Kidney (tissue), 14 donors: ENCODE measurements around the gene ITPK1. TPM values are rescaled to one million over a fixed set of nuclear protein-coding genes. Genes with fewer than 3 reads are reported as not detected.

Experiments
- DNase-seq, 5 donors: peaks; one replicate each; pipeline ENCODE4 v3.0.0-alpha.2; 2013 to 2020
- FAIRE-seq: peaks from 2 replicates; lab custom pipeline; 2012; peaks lifted over from hg19 to GRCh38; lab: Jason Lieb, UNC
- H3K27ac ChIP-seq, 2 donors: one replicate each; pipeline ENCODE4 v1.7.0; 2013; ENCODE audit warnings: low read depth in 2 of 2, low read length in 2 of 2, inconsistent platforms in 1 of 2
- H3K27me3 ChIP-seq: one replicate; pipeline ENCODE4 v1.7.1; 2013; ENCODE audit warnings: low read length, inconsistent platforms; ENCODE audit not compliant: control insufficient read depth, insufficient read depth
- H3K36me3 ChIP-seq, 3 donors: one replicate each; pipeline versions ENCODE4 v1.7.0 to v1.7.1; 2013; ENCODE audit warnings: low read length in 3 of 3, control low read depth in 1 of 3, inconsistent platforms in 1 of 3; ENCODE audit not compliant: insufficient read depth in 3 of 3, control insufficient read depth in 2 of 3
- H3K4me1 ChIP-seq, 3 donors: one replicate each; pipeline versions ENCODE4 v1.7.0 to v1.7.1; 2013; ENCODE audit warnings: low read length in 3 of 3, inconsistent platforms in 1 of 3, low read depth in 1 of 3; ENCODE audit not compliant: control insufficient read depth in 2 of 3, insufficient read depth in 2 of 3
- H3K4me3 ChIP-seq, 3 donors: one replicate each; pipeline versions ENCODE4 v1.7.0 to v1.8.1; 2013; ENCODE audit warnings: low read length in 3 of 3, control low read depth in 1 of 3, inconsistent platforms in 1 of 3
- H3K9ac ChIP-seq, 3 donors: one replicate each; pipeline versions ENCODE4 v1.7.0 to v1.7.1; 2013; ENCODE audit warnings: low read length in 3 of 3, control low read depth in 1 of 3, inconsistent platforms in 1 of 3
- H3K9me3 ChIP-seq, 3 donors: one replicate each; pipeline versions ENCODE4 v1.7.0 to v1.7.1; 2013; ENCODE audit warnings: low read length in 3 of 3, control low read depth in 1 of 3, inconsistent platforms in 1 of 3; ENCODE audit not compliant: control insufficient read depth in 2 of 3, insufficient read depth in 1 of 3
- intact Hi-C: fragments of 100-400 bp; cut with DNase I; formaldehyde crosslinking; loops from one replicate; pipeline ENCODE4 v1.11.1; 2022
- polyA plus RNA-seq: library from polyadenylated mRNA; stranded (reverse); fragments of 350-450 nt; fragmentation: Illumina TruSeq; extraction: RNeasy Lipid Tissue Mini Kit (QIAGEN cat#74804); gene quantifications from one replicate; pipeline ENCODE4 v1.2.3, GENCODE V29; 2014; ENCODE audit warnings: low read depth, low replicate concordance; ENCODE audit not compliant: insufficient read depth
- total RNA-seq: library from RNA; stranded (reverse); fragmentation: NEBNext Ultra II Directional; extraction: Animal tissue kit (Norgen Biotek cat#: 25700); gene quantifications from one replicate; pipeline ENCODE4 v1.2.1, GENCODE V29; 2021
- TF ChIP-seq, protein P1 (sequence below): IDR thresholded peaks from 3 replicates; pipeline ENCODE4 v1.5.1; 2012; ENCODE audit warnings: mild to moderate bottlenecking, moderate library complexity, borderline replicate concordance; ENCODE audit not compliant: insufficient read depth; ENCODE audit errors: extremely low read depth
- donor health status: control.
- donor health status: control.
- donor health status: control.
- donor health status: control.
- donor health status: control.
- donor health status: DM: yes; HTN: yes; CAD: no.
- donor health status: Normal renal cell carcinoma (clear cell type).

Gene ITPK1
- total and polyA plus RNA-seq, 2 donors from 2014 or later = 43.6 to 92.0 TPM

DNA sequence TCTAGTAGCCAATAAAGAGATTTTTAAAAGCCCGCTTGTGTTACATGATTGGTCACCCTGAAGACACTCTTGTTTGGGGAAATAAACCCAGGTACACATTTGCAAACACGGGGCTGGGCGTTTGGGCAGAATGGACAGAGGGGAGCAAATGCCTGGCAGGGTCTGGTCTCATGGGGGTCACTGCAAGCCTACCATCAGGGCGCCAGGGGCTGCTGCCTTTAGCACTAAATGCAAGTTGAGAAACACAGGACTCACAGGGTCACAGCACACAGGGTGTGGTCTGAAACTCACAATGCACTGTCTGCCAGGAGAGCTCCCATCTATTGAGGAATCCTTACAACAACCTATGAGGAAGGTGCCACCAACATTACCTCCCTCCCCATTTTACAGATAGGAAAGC, 130.2 kb downstream of the ITPK1 start:
- no peak overlapping the region for H3K4me3 ChIP-seq
- no peak overlapping the region for H3K27ac ChIP-seq
- no peaks in the 10 kb centered on the region for H3K27me3 ChIP-seq
- FAIRE-seq = no peak
- no peaks in the 10 kb centered on the region for H3K9me3 ChIP-seq
- TF ChIP-seq, protein P1, sequence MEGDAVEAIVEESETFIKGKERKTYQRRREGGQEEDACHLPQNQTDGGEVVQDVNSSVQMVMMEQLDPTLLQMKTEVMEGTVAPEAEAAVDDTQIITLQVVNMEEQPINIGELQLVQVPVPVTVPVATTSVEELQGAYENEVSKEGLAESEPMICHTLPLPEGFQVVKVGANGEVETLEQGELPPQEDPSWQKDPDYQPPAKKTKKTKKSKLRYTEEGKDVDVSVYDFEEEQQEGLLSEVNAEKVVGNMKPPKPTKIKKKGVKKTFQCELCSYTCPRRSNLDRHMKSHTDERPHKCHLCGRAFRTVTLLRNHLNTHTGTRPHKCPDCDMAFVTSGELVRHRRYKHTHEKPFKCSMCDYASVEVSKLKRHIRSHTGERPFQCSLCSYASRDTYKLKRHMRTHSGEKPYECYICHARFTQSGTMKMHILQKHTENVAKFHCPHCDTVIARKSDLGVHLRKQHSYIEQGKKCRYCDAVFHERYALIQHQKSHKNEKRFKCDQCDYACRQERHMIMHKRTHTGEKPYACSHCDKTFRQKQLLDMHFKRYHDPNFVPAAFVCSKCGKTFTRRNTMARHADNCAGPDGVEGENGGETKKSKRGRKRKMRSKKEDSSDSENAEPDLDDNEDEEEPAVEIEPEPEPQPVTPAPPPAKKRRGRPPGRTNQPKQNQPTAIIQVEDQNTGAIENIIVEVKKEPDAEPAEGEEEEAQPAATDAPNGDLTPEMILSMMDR = no peak
- H3K36me3 ChIP-seq = no peaks in the 10 kb centered on the region
- no peak overlapping the region for H3K9ac ChIP-seq
- peaks cover 0 to 26% (median 0%) of the 10 kb centered on the region in 3 donors for H3K4me1 ChIP-seq
- peak in 1 of 5 donors; percentile 35 for DNase-seq
- intact Hi-C loops = no loop called here

DNA sequence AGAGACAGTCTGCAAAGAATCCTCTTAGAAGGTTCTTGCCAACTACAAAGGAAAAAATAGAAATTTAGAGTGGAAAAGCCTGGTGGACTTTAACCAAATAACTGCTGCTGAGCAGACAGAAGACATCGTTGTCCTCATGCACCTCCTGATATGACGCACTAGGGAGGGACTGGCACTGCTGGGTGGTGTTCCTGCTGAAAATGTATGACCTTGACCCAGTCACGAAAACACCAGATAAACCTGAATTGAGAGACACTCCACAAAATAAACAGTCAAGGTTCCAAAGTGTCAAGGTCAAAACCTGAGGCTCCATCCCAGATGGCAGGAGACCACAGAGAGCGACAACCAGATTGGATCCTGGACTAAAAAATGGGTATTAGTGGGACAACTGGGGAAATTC, 130.8 kb downstream of the ITPK1 start:
- Histone ChIP-seq H3K9me3 (no peaks in the 10 kb centered on the region), H3K36me3 (no peaks in the 10 kb centered on the region), H3K27me3 (no peaks in the 10 kb centered on the region), H3K9ac (no peak overlapping the region), H3K4me3 (no peak overlapping the region), H3K27ac (no peak overlapping the region), H3K4me1 (peaks cover 0 to 26% (median 0%) of the 10 kb centered on the region in 3 donors)
- TF ChIP-seq, protein P1 = no peak
- DNase-seq (no peak), FAIRE-seq (no peak)
- intact Hi-C loops = no loop called here

DNA sequence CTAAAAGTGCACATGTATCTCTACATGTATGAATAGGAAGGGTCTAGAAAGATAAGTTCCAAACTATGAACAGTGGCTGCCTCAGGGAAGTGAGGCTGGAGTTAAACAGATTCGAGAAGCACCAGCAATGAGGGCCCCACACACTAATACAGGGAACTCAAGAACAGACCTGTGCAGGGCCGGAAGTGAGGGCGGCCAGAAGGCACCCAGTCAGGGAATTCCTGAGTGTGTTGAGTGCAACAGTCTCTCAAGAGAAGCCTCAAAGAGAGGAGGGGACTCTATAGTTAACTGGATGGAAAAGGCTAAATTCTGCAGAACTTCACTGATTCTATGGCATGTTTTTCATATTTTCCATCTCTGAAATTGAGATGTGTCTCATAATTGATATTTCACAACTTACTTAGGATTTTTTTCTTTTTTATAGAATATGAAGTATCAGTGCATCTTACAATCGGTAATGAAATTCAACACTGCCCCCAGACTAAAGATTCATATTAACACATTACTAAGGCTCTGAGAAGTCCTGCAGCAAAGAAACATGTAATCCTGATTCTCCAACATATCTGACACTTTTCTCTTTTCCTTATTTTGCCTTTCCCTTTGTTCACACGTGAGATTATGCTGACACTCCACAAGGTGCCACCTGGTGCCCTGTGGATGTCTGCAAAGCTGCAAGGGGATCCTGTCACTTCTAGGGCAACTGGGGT, 131.5 kb downstream of the ITPK1 start:
- Histone ChIP-seq H3K4me3 (no peak overlapping the region), H3K27me3 (no peaks in the 10 kb centered on the region), H3K9me3 (no peaks in the 10 kb centered on the region), H3K36me3 (no peaks in the 10 kb centered on the region), H3K4me1 (peaks cover 0 to 25% (median 0%) of the 10 kb centered on the region in 3 donors), H3K9ac (no peak overlapping the region), H3K27ac (no peak overlapping the region)
- DNase-seq = peak in 1 of 5 donors; percentile 32
- intact Hi-C loops = no loop called here
- no peak for FAIRE-seq
- TF ChIP-seq, protein P1 = no peak

DNA sequence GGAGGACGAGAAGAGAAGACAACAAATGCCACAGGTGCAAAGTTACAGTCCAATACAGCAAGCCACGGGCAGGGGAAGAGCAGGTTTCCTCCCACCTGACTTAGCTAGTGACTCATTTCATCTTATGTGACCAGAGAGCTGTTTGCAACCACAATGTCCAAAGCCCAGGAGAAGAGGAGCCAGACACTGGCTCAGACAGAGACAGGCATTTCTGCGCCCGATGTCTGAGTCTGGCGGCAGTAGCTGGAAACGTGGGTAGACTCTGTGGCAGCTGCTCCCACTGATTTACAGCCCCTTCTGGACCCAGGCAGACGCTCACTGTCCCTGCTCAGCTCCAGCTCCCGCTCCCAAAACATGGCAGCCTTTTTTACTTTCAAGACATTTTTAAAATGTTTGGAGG, 132.8 kb downstream of the ITPK1 start:
- TF ChIP-seq, protein P1 = no peak
- no peak overlapping the region for H3K27ac ChIP-seq
- H3K9ac ChIP-seq = no peak overlapping the region
- FAIRE-seq = no peak
- peaks cover 0 to 8% (median 0%) of the 10 kb centered on the region in 3 donors for H3K9me3 ChIP-seq
- no peaks in the 10 kb centered on the region for H3K36me3 ChIP-seq
- intact Hi-C loops = no loop called here
- DNase-seq = peak in 3 of 5 donors; percentile 32 to 38 (median 37)
- peaks cover 0 to 20% (median 0%) of the 10 kb centered on the region in 3 donors for H3K4me1 ChIP-seq
- H3K4me3 ChIP-seq = no peak overlapping the region
- H3K27me3 ChIP-seq = no peaks in the 10 kb centered on the region
